GM18873 (cell line): Measurements from ENCODE around the gene SFRP2.

Experiments
- ATAC-seq: cut with Tn5 transposase; IDR thresholded peaks from one replicate; pipeline ENCODE4 v1.9.1; 2021; ENCODE audit warnings: mild to moderate bottlenecking, moderate library complexity, moderate number of reproducible peaks; ENCODE audit not compliant: unreplicated experiment, low FRiP score

SFRP2 gene

GRCh38 chr4:153798901-153799693, 10.2 kb upstream of the SFRP2 start:
- no peak for ATAC-seq

GRCh38 chr4:153798420-153798819, 9.5 kb upstream of the SFRP2 start:
- no peak for ATAC-seq

- ATAC-seq, result no peak
Observed at GRCh38 chr4:153794006-153794405, 5.1 kb upstream of the SFRP2 start.

DNA sequence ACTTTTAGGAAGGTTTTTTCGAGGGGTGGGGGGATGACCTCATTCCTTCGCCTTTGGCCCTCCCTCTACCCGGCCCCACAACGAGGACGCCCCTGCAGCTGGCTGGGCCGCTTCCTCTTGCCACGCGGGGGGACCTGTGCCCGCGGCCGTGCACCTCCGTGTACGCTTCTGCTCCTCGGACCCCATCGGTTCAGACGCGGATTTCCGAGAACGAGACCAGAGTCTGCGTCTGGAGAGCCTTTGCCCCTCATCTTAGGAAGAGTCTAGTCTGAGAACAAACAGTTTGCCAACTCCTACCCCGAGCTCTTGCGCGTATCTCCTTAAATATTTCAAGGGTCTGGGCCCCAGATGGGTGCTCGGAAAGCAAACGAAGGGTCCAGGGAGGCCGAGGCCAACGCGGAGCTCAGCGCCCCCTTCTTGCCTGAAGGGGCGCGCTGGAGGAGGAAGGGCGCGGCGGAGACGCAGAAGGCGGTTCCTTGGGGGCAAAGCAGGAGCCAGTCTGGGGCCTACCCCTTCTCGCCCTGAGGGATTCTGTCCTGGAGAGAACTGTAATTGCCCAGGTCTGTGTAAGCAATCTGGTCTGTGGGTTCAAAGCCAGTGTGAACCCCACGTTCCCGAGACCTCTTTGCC, 3.9 kb upstream of the SFRP2 start:
- no peak for ATAC-seq

GRCh38 chr4:153791746-153792617, 3.1 kb upstream of the SFRP2 start:
- no peak for ATAC-seq

DNA sequence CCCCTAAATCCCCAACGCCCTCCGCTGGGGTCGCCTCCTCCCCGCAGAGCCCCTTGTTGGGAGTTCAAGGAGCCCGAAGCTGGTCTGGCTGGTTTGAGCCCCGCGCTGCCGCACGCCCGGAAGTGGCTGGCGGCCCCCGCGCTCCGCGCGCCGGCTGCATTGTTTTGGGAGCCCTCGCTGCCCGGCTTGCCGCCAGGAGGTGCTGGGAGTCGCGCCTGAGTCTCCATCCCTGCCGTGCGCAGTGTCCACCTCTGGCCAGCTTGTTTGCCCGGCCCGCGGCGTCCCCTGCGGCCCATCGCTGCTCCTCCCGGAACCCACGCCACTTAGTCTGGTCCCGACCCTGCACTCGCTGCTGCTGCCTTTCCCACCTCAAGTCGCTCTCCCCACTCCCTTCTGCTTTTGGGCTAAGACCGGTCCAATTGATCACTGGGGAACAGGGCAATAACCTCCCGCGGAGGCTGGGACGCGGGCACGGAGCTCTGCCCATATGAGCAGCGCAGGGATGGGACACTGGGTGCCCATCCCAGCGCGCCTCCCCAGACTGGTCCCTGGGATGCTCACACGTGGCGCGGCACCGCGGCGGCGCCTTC, 2.2 kb upstream of the SFRP2 start:
- ATAC-seq, result no peak

DNA sequence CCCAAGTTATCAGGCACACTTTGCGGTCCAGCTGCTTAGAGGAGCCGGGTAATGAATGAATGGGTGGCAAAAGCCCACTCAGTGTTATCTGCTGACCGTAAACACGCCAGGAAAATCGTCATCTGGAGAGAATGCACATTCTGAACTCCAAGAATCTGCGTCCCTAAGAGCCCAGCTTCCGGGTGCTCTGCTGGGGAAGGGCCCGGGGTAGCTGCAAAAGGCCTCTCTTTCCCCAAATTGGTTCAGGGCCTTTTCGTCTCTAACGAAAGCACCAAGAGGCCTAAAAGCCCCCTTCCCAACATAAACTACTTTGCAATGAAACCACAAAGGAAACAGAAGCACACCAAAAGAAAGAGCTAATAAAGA, 1.6 kb upstream of the SFRP2 start:
- no peak for ATAC-seq

GRCh38 chr4:153789741-153790499, 1.0 kb upstream of the SFRP2 start:
- no peak for ATAC-seq

GRCh38 chr4:153788051-153788412, 851 bp downstream of the SFRP2 start:
- no peak for ATAC-seq

- ATAC-seq, result no peak
Observed at GRCh38 chr4:153787575-153787974, 1.3 kb downstream of the SFRP2 start.

GRCh38 chr4:153787061-153787560, 1.8 kb downstream of the SFRP2 start:
- no peak for ATAC-seq

GRCh38 chr4:153785910-153786721, 2.8 kb downstream of the SFRP2 start:
- ATAC-seq, result no peak

GRCh38 chr4:153784166-153784699, 4.7 kb downstream of the SFRP2 start:
- ATAC-seq, result no peak

DNA sequence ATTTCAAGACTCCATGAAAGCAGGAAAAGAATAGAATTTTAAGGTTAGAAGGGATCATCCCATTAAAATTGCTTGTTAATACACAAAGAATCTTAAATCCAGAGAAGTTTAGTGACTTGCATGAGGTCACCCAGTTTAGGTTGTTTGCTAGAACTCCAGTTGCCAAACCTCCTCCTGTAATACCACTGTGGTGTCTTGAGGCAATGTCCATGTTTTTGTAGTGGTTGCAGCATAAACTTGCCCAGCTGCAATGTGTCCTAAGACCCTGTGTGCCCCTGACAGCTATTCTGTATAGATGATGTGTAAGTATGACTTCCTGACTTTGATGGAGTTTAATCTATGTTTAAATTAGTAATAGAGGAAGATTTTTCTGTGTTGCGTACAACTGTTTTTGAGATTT, 6.3 kb downstream of the SFRP2 start:
- no peak for ATAC-seq

GRCh38 chr4:153781717-153782416, 7.0 kb downstream of the SFRP2 start:
- no peak for ATAC-seq

DNA sequence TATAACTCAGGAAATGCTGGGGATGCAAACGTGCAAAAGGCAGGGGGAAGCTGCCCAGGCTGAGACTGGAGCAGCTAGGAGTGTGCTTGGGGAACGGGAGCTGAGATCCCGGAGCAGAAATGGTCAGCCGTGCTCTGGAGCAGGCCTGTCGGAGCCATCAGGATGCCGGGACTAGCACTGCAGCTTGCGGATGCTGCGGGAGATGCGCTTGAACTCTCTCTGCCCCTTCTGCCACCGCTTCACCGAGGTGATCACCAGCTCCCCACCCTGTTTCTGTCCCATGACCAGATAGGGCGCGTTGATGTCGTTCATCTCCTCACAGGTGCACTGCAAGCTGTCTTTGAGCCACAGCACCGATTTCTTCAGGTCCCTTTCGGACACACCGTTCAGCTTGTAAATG, 7.6 kb downstream of the SFRP2 start:
- ATAC-seq, result no peak

- no peak for ATAC-seq
Observed at GRCh38 chr4:153780876-153781275, 8.0 kb downstream of the SFRP2 start.

- ATAC-seq, result no peak
Observed at GRCh38 chr4:153780221-153780620, 8.7 kb downstream of the SFRP2 start.
